Measurements from ENCODE around the gene PRKN. TPM values are rescaled to one million over a fixed set of nuclear protein-coding genes. Genes with fewer than 3 reads are reported as not detected.

PRKN gene
- polyA plus RNA-seq, 1 donor from 2014 or later = 1.2 TPM

- Histone ChIP-seq H3K4me3 (ENCODE audit: low read length) (no peak overlapping the region), H3K9ac (ENCODE audit: low read length) (no peak overlapping the region), H3K27ac (ENCODE audit: low read length) (no peak overlapping the region), H3K36me3 (ENCODE audit: insufficient read depth, low read length) (no peaks in the 10 kb centered on the region), H3K9me2 (ENCODE audit: insufficient read depth, low read length) (no peaks in the 10 kb centered on the region), H3K79me2 (replicated peaks; ENCODE audit: insufficient read depth, low read length) (no peaks in the 10 kb centered on the region), H3F3A (ENCODE audit: insufficient read depth, low read length, poor library complexity, severe bottlenecking) (no peaks in the 10 kb centered on the region), H4K20me1 (ENCODE audit: insufficient read depth) (no peaks in the 10 kb centered on the region), H2AFZ (ENCODE audit: low read depth, low read length) (no peak overlapping the region), H3K9me3 (ENCODE audit: low read length) (no peaks in the 10 kb centered on the region), H3K4me2 (ENCODE audit: low read length) (no peak overlapping the region), H3K27me3 (ENCODE audit: insufficient read depth, low read depth, low read length) (no peaks in the 10 kb centered on the region)
- TF ChIP-seq POLR2AphosphoS5 (IDR thresholded peaks at IDR 0.05) = no peak
- no peak for TF ChIP-seq SMC3 (conservative IDR thresholded peaks at IDR 0.05; ENCODE audit: poor library complexity)
- TF ChIP-seq CTCF (IDR thresholded peaks at IDR 0.05; ENCODE audit: poor library complexity, severe bottlenecking) = no peak
- no peak for TF ChIP-seq EP300 (conservative IDR thresholded peaks at IDR 0.05; ENCODE audit: poor library complexity, severe bottlenecking)
- TF ChIP-seq TAF1 (IDR thresholded peaks at IDR 0.05; ENCODE audit: low read depth) = no peak
- no peak for TF ChIP-seq RAD21 (conservative IDR thresholded peaks at IDR 0.05)
Measured at GRCh38 chr6:162267641-162268040, 459.9 kb downstream of the PRKN start.

GRCh38 chr6:162267126-162267525 lies 460.4 kb downstream of the PRKN start:
- no peaks in the 10 kb centered on the region for H3K36me3 ChIP-seq (ENCODE audit: insufficient read depth, low read length)
- H3K27ac ChIP-seq (ENCODE audit: low read length) = no peak overlapping the region
- H3K9ac ChIP-seq (ENCODE audit: low read length) = no peak overlapping the region
- no peak overlapping the region for H3K4me3 ChIP-seq (ENCODE audit: low read length)
- no peaks in the 10 kb centered on the region for H4K20me1 ChIP-seq (ENCODE audit: insufficient read depth)
- H3F3A ChIP-seq (ENCODE audit: insufficient read depth, low read length, poor library complexity, severe bottlenecking) = no peaks in the 10 kb centered on the region
- no peaks in the 10 kb centered on the region for H3K9me2 ChIP-seq (ENCODE audit: insufficient read depth, low read length)
- no peaks in the 10 kb centered on the region for H3K27me3 ChIP-seq (ENCODE audit: insufficient read depth, low read depth, low read length)
- TF ChIP-seq EZH2 (IDR thresholded peaks at IDR 0.05; ENCODE audit: borderline replicate concordance, insufficient read depth, low read length, poor library complexity, severe bottlenecking) (no peak), TAF1 (IDR thresholded peaks at IDR 0.05; ENCODE audit: low read depth) (no peak), EP300 (conservative IDR thresholded peaks at IDR 0.05; ENCODE audit: poor library complexity, severe bottlenecking) (no peak), MXI1 (conservative IDR thresholded peaks at IDR 0.05; ENCODE audit: poor library complexity, severe bottlenecking) (no peak), POLR2AphosphoS5 (IDR thresholded peaks at IDR 0.05) (no peak), SMC3 (conservative IDR thresholded peaks at IDR 0.05; ENCODE audit: poor library complexity) (no peak), REST (IDR thresholded peaks at IDR 0.05; ENCODE audit: borderline replicate concordance) (no peak), CTCF (IDR thresholded peaks at IDR 0.05; ENCODE audit: poor library complexity, severe bottlenecking) (no peak), RAD21 (conservative IDR thresholded peaks at IDR 0.05) (no peak)
- no peak overlapping the region for H3K4me2 ChIP-seq (ENCODE audit: low read length)
- no peaks in the 10 kb centered on the region for H3K79me2 ChIP-seq (replicated peaks; ENCODE audit: insufficient read depth, low read length)
- no peak overlapping the region for H2AFZ ChIP-seq (ENCODE audit: low read depth, low read length)
- H3K9me3 ChIP-seq (ENCODE audit: low read length) = no peaks in the 10 kb centered on the region

All from neural cell (in vitro differentiated cells).